NCI-H524 treated with DMSO at 0.1 percent for 48 hours (cell line): Measurements from ENCODE around the gene SAMD4B.

Source experiments
- DNase-seq: peaks from one replicate; lab custom pipeline; 2025; lab: John Stamatoyannopoulos, UW

Gene SAMD4B

GRCh38 chr19:39409208-39410016 is 67.2 kb downstream of the SAMD4B start:
- DNase-seq: no peak

GRCh38 chr19:39410017-39410830 is 68.0 kb downstream of the SAMD4B start:
- DNase-seq: no peak

- no peak for DNase-seq
Observed at GRCh38 chr19:39410831-39411080, 68.5 kb downstream of the SAMD4B start.

GRCh38 chr19:39411081-39411831 is 69.0 kb downstream of the SAMD4B start:
- no peak for DNase-seq

GRCh38 chr19:39411832-39412099 is 69.5 kb downstream of the SAMD4B start:
- peak; percentile 87 for DNase-seq

- DNase-seq: peak; percentile 98
Observed at GRCh38 chr19:39412100-39412866, 70.1 kb downstream of the SAMD4B start, which contains the start of gene PLEKHG2. TSS of gene PLEKHG2 (plus strand) at chr19:39412669. CDS start at chr19:39414087, 1,418 bp downstream.

- no peak for DNase-seq
Observed at GRCh38 chr19:39412867-39413271, 70.6 kb downstream of the SAMD4B start.

GRCh38 chr19:39413272-39413910 is 71.2 kb downstream of the SAMD4B start:
- DNase-seq: no peak

GRCh38 chr19:39413911-39414608 is 71.8 kb downstream of the SAMD4B start:
- DNase-seq: no peak

GRCh38 chr19:39415111-39416046 is 73.2 kb downstream of the SAMD4B start:
- no peak for DNase-seq

- no peak for DNase-seq
Observed at GRCh38 chr19:39416152-39417120, 74.2 kb downstream of the SAMD4B start.

- no peak for DNase-seq
Observed at GRCh38 chr19:39417463-39418181, 75.4 kb downstream of the SAMD4B start.

GRCh38 chr19:39419003-39419402 is 76.8 kb downstream of the SAMD4B start:
- no peak for DNase-seq

- DNase-seq: no peak
Observed at GRCh38 chr19:39420769-39421168, 78.5 kb downstream of the SAMD4B start.

GRCh38 chr19:39422020-39422419 is 79.8 kb downstream of the SAMD4B start:
- no peak for DNase-seq

GRCh38 chr19:39423258-39424086 is 81.3 kb downstream of the SAMD4B start:
- DNase-seq: no peak

GRCh38 chr19:39424934-39425333 is 82.7 kb downstream of the SAMD4B start:
- no peak for DNase-seq
